Activated CD4-positive, alpha-beta T cell treated with anti-CD3 and anti-CD28 coated beads, Interleukin-2, amount 50 U/mL, for 4 hours (primary cell): Measurements from ENCODE around the gene CEP63.
"Not testable (repeated sequence)": the region's sequence is repeated elsewhere in the genome, so short reads cannot be mapped to it uniquely, and the experiment has no call there.

ENCODE experiments used
- DNase-seq, 2 experiments: peaks; one replicate each; pipeline ENCODE4 v3.0.0-alpha.2; 2020

The CEP63 gene

GRCh38 chr3:134590766-134591165, 104.9 kb downstream of the CEP63 start:
- no peak for DNase-seq

- no peak for DNase-seq
Observed at GRCh38 chr3:134592806-134593205, 106.9 kb downstream of the CEP63 start.

- no peak for DNase-seq
Observed at GRCh38 chr3:134594331-134594741, 108.5 kb downstream of the CEP63 start.

GRCh38 chr3:134594986-134595385, 109.1 kb downstream of the CEP63 start:
- DNase-seq, result not testable (repeated sequence)

DNA sequence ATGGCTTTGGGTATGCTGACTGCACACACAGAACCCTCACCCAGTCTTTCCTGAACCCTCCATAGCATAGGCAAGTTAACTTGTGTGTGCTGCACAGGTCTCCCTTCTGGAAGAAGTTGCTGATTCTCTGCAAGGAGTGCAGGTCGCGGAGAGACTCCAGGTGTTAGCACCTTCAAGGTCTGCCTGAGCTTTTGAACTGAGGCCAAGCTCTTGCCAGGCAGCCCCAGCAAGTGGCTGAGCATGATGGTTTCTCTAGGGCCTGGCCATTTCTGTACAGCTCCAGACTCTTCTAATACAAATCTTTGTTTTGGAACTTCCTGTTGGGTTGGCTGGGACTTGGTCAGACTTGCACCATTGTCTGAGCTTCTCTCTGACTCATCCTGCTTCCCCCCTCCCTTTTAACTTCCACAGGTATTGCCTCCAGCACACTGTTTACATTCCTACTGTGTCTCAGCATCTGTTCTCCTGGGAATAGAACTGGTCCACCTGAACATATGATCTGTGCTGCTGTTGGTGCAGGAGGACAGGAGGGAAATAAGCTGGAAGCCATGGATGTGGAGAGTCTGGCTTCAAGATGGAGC, 111.6 kb downstream of the CEP63 start:
- no peak for DNase-seq

DNA sequence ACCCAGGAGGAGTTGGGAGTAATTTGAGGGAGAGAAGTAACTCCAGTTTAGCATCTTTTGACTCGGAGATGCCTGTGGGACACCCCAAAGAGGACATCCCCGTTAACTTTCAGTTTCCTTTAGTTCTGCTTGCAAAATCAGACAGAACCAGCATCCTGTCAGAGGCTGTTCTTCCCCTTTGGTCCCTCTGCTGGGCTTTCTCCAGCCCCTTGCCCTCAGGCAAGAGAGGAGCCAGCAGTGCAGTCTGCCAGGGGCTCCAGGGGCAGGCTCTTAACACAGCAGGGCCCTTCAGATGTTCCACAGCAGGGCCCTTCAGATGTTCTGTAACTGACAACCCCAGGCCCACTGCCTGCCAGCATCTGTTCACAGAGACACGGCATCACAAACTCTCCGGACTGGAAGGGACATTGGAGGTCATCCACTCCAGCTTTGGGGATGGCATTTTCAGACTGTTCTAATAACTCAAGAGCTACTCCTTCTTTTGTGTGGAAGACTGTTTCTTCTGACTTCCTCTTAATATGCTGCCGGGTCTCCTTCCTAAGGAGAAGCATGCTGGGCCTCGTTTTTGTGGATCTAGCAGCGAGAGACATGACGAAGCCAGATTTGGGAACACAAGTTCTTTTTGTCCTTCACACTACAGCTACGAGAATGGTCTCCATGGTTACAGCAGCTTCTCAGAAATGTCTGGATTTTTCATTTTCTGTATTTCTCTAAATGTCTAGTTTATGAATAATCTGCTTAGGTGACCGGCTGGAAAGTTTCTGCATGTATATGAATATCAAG, 113.1 kb downstream of the CEP63 start:
- DNase-seq, result no peak

GRCh38 chr3:134600206-134600605, 114.3 kb downstream of the CEP63 start:
- no peak for DNase-seq

GRCh38 chr3:134600685-134601463, 115.0 kb downstream of the CEP63 start:
- DNase-seq, result peak; percentile 23 to 27

GRCh38 chr3:134601539-134602439, 115.9 kb downstream of the CEP63 start:
- DNase-seq, result no peak

GRCh38 chr3:134602440-134602814, 116.6 kb downstream of the CEP63 start:
- DNase-seq, result no peak

- no peak for DNase-seq
Observed at GRCh38 chr3:134603480-134603879, 117.6 kb downstream of the CEP63 start.

DNA sequence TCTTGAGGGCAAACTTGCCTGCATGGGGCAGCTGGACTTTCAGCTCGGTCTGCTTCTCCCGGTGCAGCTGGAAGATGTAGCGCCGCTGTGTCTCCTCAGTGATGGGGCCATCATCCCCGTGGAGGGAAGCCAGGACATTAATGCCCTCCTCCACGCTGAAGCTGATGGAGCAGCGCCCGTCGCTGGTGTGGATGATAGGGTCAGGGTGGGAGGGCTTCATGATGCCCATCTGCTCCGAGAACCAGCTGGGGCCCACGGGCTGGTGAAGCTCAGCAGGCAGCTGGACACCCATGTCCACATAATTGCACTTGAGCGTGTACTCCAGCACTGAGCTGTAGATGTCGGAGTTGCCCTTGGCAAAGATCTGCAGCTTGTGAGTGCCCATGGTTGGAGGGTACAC, 118.1 kb downstream of the CEP63 start:
- no peak for DNase-seq

DNA sequence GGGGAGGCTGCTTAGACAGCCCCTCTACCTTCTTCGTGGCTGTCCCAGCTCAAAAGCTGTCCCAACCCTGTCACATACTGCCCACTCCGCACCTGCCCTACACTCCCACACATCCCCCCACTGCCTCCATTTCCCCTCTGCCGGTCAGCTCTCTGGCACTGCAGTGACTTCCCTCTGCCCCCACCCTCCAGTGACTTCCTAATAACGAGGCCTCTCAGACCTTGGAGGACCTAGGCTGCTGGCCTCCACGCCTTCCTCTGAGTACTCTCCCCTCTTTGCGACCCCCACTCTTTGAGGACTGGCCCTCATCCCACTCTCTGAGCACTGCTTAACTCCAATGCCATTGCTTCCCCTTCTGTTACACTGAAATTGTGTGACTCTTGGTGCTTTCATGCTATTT, 119.7 kb downstream of the CEP63 start:
- DNase-seq, result no peak

DNA sequence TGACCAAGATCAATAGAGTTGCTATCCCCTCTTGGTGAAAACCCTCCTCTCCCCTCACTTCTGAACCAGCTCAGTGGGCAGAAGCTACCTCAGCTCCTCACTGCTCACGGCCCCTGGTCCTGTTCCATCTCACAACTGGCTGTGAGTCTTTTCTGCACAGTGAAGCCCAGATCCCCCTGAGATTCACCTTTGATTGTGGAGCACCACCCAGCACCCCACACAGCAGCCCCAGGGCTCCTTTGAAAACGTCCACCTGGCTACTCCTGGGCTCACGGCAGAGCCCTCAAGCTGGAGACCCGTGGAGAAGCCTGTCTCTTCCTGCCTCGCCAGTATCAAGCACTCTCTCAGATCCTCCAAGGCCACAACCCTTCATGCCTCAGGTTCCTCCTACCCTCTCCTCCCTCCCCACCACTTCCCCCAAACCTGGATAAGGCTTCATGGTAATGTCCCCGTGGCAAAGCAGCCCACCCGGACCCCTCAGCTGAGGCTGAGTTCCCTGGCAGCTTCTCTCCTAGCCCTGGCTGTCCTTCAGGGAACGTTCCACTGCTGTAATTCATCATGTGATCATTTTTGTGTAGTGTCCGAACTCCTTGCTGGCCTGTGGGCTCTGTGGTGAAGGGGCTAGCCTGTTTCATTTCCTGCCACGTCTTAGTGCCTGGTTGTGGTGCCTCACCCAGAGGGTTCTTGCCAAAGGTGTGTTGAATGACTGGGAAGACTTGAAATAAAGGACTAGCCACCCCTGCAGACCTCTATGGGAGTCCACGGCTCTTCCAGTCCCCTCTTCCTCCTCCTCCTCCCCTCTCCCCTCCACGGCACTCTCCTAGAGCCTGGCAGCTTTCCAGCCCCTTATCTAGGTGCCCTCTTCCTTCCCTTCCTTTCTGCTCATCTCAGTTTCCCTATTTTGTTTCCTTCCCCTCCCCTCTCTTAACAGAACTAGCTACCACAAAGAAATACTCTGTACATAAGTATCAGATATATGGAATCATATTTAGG, 120.5 kb downstream of the CEP63 start:
- no peak for DNase-seq

DNA sequence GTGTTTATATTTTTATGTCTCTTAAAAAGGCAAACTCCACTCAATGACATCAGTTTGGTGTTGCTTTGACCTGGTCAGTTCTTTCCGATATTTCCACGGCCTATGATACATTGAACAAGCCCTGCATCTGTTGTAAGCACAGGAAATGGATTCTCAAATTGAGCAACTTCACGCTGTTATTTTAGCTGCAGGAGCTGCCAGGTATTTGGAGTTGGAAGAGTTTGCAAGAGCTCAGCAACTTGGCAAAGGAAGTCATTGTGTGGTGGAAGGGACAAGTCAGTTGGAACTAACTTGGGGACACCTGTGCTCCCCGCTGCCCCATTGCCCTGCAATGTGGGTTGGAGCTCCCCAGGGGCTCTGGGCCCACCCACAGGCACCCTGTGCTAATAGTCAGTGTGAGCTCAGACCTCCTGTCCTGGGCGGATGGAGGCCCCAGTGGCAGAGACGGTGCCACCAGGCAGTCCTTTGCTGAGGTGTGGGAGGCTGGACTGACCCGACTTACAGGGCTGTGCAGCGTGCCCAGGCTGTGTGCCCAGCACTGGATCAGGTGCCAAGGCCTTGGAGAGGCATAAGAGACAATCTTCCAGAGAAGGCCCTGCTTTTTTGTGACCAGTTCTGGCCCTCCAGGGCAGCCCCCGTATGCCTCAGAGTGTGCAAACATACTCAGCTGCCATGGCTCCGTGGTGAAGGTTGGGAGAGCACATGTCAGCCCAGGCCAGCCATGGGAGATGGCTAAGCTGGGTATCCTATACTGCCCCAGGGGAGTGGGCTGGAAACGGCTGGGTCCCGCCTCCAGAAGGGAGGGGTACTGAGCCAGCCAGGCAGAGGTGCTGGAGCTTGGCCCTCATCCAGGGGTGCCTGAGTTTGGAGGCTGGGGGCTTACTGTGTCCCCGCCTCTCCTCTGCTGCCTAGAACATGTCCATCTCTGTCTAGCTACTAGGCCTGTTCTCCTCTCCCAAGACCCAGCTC, 121.5 kb downstream of the CEP63 start:
- no peak for DNase-seq

DNA sequence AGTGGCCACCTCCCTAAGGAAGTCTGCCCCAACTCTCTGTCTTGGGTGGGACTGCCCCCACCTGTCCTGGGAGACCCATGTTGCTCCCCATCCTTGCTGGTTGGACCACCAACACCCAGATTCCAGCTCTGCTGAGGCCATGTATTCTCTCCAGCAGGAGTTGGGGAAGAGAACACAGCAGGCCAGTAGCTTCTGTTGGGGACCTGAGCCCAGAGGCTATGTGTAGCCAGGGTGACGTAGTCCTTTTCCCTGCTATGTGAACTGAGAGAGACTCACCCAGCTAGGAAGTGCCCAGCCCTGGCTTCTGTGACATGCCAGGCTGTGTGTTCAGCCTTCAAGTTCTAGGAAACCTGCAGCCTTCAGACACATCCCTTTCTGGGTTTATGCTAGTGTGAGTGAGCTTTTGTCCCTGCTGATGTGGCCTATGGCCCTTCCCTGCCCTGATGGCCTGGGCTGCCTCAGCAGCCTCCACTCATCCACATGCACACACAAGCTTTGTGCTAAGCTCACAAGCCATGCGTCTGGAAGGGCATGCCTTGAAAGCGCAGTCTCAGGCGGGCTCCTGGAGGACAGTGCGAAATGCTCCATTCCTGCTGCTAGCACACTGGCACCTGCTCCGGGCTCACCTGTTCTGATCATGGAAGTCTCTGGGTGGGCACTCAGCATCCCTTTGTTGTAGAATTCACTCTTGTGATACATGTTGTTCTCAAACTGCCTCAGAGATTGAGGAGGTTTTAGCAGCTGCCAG, 122.3 kb downstream of the CEP63 start:
- no peak for DNase-seq

DNA sequence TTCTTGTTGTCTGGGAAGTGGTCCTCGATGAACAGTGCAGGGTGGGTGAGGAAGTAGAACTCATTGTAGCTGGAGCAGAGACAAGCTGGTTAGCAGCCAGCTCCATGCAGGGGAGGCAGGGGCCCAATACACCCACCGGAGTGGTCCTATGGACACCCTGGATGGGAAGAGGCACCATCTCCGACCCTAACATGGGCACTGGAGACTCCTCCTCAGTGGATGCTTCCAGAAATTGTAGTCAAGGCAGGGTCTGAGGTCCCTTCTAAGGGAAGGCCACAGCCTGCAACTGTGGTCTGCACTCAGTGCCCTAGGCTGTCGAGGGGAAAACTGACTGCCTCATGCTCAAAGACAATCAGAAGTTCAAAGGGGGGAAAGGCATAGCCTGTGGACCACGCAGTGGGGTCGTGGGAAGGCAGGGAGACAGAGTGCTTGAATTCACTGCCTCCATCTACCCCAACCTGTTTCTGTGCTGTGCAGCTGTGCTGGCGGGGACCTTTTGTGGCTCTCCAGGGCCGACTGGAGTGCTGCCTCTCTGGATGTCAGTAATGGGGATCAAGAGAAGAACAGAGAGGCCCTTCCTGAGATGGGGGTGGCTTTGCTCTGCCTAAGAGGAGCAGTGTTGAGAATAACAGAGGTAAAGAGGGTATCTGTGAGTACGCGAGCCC, 123.0 kb downstream of the CEP63 start:
- DNase-seq, result no peak

DNA sequence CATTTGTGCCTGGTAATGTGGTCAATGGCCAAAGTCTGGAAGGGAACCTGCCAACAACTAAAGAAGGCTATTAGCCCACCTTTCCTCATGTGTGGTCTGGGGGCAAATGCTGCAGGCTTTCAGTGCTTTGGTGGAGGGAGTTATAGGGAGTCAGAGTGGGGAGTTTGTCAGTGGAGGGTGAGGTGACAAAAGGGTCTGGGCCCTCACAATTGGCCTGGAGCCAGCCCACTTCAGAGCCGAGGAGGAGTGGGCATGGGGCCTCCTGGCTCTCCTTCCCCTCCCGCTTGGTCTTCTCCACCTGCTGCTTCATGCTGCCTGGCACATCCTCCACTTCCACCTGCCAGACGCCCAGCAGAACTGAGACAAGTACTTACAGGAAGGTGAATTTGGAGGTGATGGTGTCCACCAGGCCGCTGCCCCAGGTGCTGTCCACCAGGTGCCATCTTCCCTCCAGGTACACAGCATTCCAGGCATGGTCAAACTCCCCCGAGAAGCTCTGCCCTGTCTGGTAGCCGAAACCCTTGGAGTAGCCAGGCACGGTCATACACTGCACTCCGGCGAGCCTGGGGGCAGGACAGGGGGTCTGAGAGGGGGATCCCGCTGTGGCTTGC, 124.1 kb downstream of the CEP63 start:
- DNase-seq, result no peak
